ENCODE results near the gene NLGN1. TPM values are rescaled to one million over a fixed set of nuclear protein-coding genes. Genes with fewer than 3 reads are reported as not detected.

Gene NLGN1
- total and polyA plus RNA-seq, 2 of the 13 experiments (the other 11 are each of a cell fraction or from before 2014, with no cell fraction given), result not detected

GRCh38 chr3:173826416-173826815 lies 428.9 kb downstream of the NLGN1 start:
- Histone ChIP-seq H3K9me3 (ENCODE audit: low read length) (no peaks in the 10 kb centered on the region), H3K27me3 (ENCODE audit: control insufficient read depth in 1 of 2, insufficient read depth in 2 of 2, low read length in 2 of 2) (no peaks in the 10 kb centered on the region), H3K9ac (ENCODE audit: insufficient read depth, low read depth, low read length) (no peak overlapping the region), H4K20me1 (ENCODE audit: insufficient read depth, low read length) (no peaks in the 10 kb centered on the region), H3K79me2 (ENCODE audit: insufficient read depth, low read length) (no peaks in the 10 kb centered on the region), H3K4me2 (ENCODE audit: low read depth, low read length) (no peak overlapping the region), H3K4me1 (ENCODE audit: insufficient read depth, low read length) (no peaks in the 10 kb centered on the region), H3K27ac (ENCODE audit: extremely low read length, insufficient read depth, low read length) (no peak overlapping the region), H3K36me3 (replicated peaks in 1 of 2; ENCODE audit: control insufficient read depth in 1 of 2, insufficient read depth in 2 of 2, low read length in 2 of 2) (no peaks in the 10 kb centered on the region), H3K4me3 (replicated peaks in 1 of 3; ENCODE audit: insufficient read depth in 1 of 3, low read depth in 2 of 3, low read length in 3 of 3) (no peak overlapping the region), H2AFZ (ENCODE audit: low read length) (no peak overlapping the region)
- ChIA-PET POLR2A (no interaction called here), CTCF (ENCODE audit: low intra/inter-chr PET ratio, low total read pairs) (no interaction called here)
- no peak for FAIRE-seq
- intact Hi-C loops (cut with micrococcal nuclease; ENCODE audit: unreplicated experiment), result no loop called here
- TF ChIP-seq FOXA3 (CRISPR knock-in tag; IDR thresholded peaks at IDR 0.05), result no peak
- TF ChIP-seq CEBPB (IDR thresholded peaks at IDR 0.05; ENCODE audit: borderline replicate concordance, low read depth, low read length), result no peak
- no peak for TF ChIP-seq ZNF317 (CRISPR knock-in tag; IDR thresholded peaks at IDR 0.05)
- no peak for TF ChIP-seq ZFP36L2 (CRISPR knock-in tag; IDR thresholded peaks at IDR 0.05)
- TF ChIP-seq ZMAT3 (CRISPR knock-in tag; conservative IDR thresholded peaks at IDR 0.05), result no peak
- no peak for TF ChIP-seq FOSL2 (CRISPR knock-in tag; IDR thresholded peaks at IDR 0.05)
- no peak for TF ChIP-seq ZFP36L1 (CRISPR knock-in tag; IDR thresholded peaks at IDR 0.05)
- ATAC-seq, result no peak
- WGBS (ENCODE audit: low lambda C conversion rate), result under 1% methylated on average over 6 of the region's 6 CpGs
- no peak for DNase-seq (ENCODE audit: low spot score)
- in situ Hi-C loops (cut with HindIII; ENCODE audit: extremely low pct_ligation_motif_present, low pct_unique_long_range_greater_than_20kb), result no loop called here
- no TSS peak for BruUV-seq (replicated peaks)

GRCh38 chr3:173826901-173827609 lies 429.5 kb downstream of the NLGN1 start:
- H3K79me2 ChIP-seq (ENCODE audit: insufficient read depth, low read length), result no peaks in the 10 kb centered on the region
- no peak overlapping the region for H3K4me2 ChIP-seq (ENCODE audit: low read depth, low read length)
- DNase-seq (ENCODE audit: low spot score) (no peak), FAIRE-seq (no peak), ATAC-seq (no peak)
- ChIA-PET CTCF (ENCODE audit: low intra/inter-chr PET ratio, low total read pairs) (no interaction called here), POLR2A (no interaction called here)
- WGBS (ENCODE audit: low lambda C conversion rate), result 0% methylated on average over 2 of the region's 3 CpGs
- H3K4me3 ChIP-seq (replicated peaks in 1 of 3; ENCODE audit: insufficient read depth in 1 of 3, low read depth in 2 of 3, low read length in 3 of 3), result no peak overlapping the region
- no peaks in the 10 kb centered on the region for H3K36me3 ChIP-seq (replicated peaks in 1 of 2; ENCODE audit: control insufficient read depth in 1 of 2, insufficient read depth in 2 of 2, low read length in 2 of 2)
- H3K9ac ChIP-seq (ENCODE audit: insufficient read depth, low read depth, low read length), result no peak overlapping the region
- no peaks in the 10 kb centered on the region for H4K20me1 ChIP-seq (ENCODE audit: insufficient read depth, low read length)
- H3K9me3 ChIP-seq (ENCODE audit: low read length), result no peaks in the 10 kb centered on the region
- no TSS peak for BruUV-seq (replicated peaks)
- H3K4me1 ChIP-seq (ENCODE audit: insufficient read depth, low read length), result no peaks in the 10 kb centered on the region
- no peak overlapping the region for H2AFZ ChIP-seq (ENCODE audit: low read length)
- no peak overlapping the region for H3K27ac ChIP-seq (ENCODE audit: extremely low read length, insufficient read depth, low read length)
- intact Hi-C loops (cut with micrococcal nuclease; ENCODE audit: unreplicated experiment), result no loop called here
- no peaks in the 10 kb centered on the region for H3K27me3 ChIP-seq (ENCODE audit: control insufficient read depth in 1 of 2, insufficient read depth in 2 of 2, low read length in 2 of 2)
- in situ Hi-C loops (cut with HindIII; ENCODE audit: extremely low pct_ligation_motif_present, low pct_unique_long_range_greater_than_20kb), result no loop called here
- TF ChIP-seq ATF3 (CRISPR knock-in tag; IDR thresholded peaks at IDR 0.05) (no peak), ZNF292 (CRISPR knock-in tag; IDR thresholded peaks at IDR 0.05; ENCODE audit: borderline replicate concordance, low read depth) (no peak), CEBPZ (IDR thresholded peaks at IDR 0.05; ENCODE audit: low read length) (no peak), PAX8 (CRISPR knock-in tag; IDR thresholded peaks at IDR 0.05; ENCODE audit: borderline replicate concordance) (no peak), DNMT1 (CRISPR knock-in tag; IDR thresholded peaks at IDR 0.05) (no peak), HMGXB4 (CRISPR knock-in tag; IDR thresholded peaks at IDR 0.05; ENCODE audit: borderline replicate concordance in 1 of 2, low read depth in 1 of 2) (no peak)
